ENCODE results near the gene MCIDAS. TPM values are rescaled to one million over a fixed set of nuclear protein-coding genes. Genes with fewer than 3 reads are reported as not detected.

Gene MCIDAS
- not detected for total RNA-seq

DNA sequence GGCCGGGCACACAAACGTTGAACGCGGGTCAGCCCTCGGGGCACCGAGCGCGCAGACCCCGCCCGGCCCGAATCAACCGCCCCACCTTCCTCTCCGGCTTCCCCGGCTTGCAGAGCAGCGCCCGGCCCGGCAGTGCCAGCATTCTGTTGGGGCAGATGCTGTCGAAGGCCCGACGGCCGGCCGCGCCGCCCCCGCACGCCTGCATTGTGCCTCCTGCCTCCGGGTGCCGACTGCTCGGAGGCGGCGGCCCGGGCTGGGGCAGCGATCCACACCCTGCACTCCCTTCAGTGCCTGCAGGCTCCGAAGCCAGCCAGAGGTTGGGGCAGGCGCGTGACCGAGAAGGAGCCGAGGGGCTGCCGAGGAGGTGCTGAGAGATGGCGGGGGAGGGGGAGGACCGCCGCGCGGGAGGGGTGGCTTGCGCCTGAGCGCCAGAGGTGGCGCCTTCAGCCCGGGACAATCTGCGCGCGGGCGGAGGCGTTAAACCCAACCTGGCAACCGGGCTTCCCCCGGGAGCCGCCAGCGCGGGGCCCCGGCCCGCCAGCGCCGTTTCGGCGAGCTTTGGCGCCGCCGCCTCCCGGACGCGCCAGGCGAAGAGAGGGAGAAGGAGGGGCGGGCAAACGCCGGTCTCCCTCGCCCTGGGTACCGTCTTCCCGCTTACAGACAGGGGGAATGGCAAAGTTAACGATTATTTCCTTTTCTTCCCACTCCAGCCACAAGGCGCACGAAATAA, at the start of gene MCIDAS:
Gene MCIDAS, minus strand, starts transcription at position 382 of the 730 bp plus-strand sequence. Its CDS starts 177 bp downstream, at position 205.

DNA sequence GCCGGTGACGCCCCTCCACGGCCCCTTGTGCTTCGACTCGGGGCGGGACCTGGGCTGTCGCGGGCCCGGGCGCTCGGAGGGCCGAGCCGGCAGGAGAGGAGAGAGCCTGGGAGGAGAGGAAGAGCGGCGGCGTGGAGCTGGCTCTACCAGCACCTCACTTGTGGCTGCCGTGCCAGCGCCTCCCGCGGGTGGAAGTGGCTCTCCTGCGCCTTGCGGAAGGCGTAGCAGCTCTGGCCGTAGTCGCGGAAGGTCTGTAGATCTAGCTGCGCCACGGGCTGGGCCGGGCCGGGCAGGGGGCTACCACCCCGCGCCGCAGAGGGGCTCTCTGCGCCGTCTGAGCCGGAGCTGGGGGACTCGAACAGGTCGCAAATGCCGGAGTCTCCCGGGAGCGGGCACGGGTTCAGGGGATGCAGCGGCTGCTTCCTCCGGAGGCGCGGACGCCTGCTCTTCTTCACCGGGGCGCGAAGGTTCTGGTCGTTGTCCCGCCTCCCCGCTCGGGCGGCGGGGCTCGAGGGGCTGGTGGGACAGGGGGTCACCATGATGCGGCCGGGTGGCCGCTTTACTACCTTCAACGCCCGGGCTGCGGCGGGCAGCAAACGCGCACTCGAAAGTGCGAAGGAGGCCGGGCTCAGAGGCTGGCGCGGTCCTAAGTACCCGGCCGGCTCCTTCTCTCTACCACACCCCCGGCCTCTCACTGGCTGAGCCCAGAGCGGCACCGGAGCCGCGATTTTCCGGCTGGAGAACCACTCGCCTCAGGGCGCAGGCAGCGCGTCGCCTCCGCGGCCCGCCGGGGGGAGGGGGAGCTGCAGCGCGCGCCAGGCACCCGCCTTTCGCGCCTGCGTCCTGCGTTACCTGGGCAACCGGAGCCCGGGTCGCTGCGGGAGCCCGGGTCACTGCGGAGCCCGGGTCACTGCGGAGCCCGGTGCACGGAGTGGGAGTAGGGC, 6.1 kb upstream of the MCIDAS start, which contains the start of gene CCNO:
Gene CCNO, minus strand, starts transcription at position 624 of the 944 bp plus-strand sequence. Its CDS starts 85 bp downstream, at position 539.

DNA sequence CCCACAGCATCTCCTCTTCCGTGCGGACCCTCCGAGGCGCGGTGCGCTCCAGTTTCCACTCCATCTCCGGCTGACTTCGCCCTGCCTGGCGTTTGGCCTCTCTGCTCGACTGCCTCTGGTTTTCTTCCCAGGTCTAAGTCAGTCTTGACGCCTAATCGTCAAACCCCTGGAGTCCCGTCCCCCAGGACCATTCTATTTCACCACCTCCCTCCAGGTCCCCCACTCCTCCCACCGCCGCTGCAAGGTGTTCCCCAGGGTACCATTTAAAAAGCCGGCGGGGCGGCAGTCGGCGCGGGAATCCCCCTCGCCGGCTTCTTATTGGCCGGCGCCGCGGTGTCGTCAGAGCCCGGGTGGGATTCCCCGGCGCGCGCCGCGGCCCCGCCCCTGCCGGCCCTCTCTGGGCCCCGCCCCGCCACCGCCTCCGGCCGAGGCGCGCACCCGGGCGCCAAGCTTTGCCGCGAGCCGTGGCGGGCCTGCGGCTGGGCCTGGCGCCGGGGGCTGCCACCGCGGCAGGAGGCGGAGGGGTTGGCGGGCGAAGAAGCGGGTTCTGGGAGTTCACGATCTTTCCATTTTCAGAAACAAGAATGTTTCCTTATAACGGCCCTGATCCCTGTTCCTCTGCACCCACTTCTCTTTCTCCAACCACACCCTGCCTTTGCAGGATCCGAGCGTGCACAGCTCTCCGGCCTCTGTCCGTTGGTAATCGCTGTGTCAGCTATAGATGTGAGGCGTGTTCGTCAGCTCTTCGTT, 54.0 kb downstream of the MCIDAS start, which contains the start of gene CDC20B:
Gene CDC20B, minus strand, starts transcription at position 241 of the 750 bp plus-strand sequence. Its CDS starts 177 bp downstream, at position 64.

Other genes with a start within 250 kb of the MCIDAS start
- gene ESM1, start 241.7 kb downstream of the MCIDAS start, total RNA-seq = 3.6 TPM
- 0.33 TPM for gene GZMK, start 203.1 kb downstream of the MCIDAS start, total RNA-seq
- 1.2 TPM for gene GZMA, start 124.7 kb downstream of the MCIDAS start, total RNA-seq
- gene GPX8, start 67.1 kb downstream of the MCIDAS start, total RNA-seq = 58.7 TPM
- gene CDC20B, start 54.1 kb downstream of the MCIDAS start, total RNA-seq = 0.38 TPM
- gene CCNO, start 6.3 kb upstream of the MCIDAS start, total RNA-seq = 0.27 TPM
- 50.7 TPM for gene DHX29, start 80.4 kb upstream of the MCIDAS start, total RNA-seq
- 130 TPM for gene MTREX, start 80.7 kb upstream of the MCIDAS start, total RNA-seq

All from camera-type eye (tissue), 1 donor.